K562 (cell line): Measurements from ENCODE around the gene BACE1. TPM values are rescaled to one million over a fixed set of nuclear protein-coding genes. Genes with fewer than 3 reads are reported as not detected.

Experiments used
- ARID4B ChIP-seq: sonication (generic); formaldehyde crosslinking; IDR thresholded peaks from 2 replicates; pipeline ENCODE4 v1.8.0; 2022; ENCODE audit warnings: mild to moderate bottlenecking, missing genetic modification reagents
- CBFA2T3 ChIP-seq: fragments of 450-650 bp; IDR thresholded peaks from 2 replicates; pipeline ENCODE4 v1.6.1; 2017
- NR2C2 ChIP-seq, 2 experiments: fragments of 200-800 bp in 1 of 2; sonication (Bioruptor generic) in 1 of 2; sonication (generic) in 1 of 2; formaldehyde crosslinking in 1 of 2; IDR thresholded peaks; 2 replicates each; pipeline versions ENCODE4 v1.6.1 to v1.8.0; 2016 to 2022; ENCODE audit warnings: mild to moderate bottlenecking in 1 of 2, missing compliant biosample characterization in 1 of 2, missing genetic modification characterization in 1 of 2, missing genetic modification reagents in 1 of 2
- PRPF4 ChIP-seq: fragments of 200-400 bp; formaldehyde crosslinking; IDR thresholded peaks from one replicate; pipeline ENCODE4 v1.6.1; 2017; ENCODE audit warnings: low read length, low read depth, mild to moderate bottlenecking; ENCODE audit not compliant: insufficient read depth, poor library complexity, severe bottlenecking
- SAP30 ChIP-seq: fragments of 200-600 bp; sonication (generic); IDR thresholded peaks from 2 replicates; pipeline ENCODE4 v1.6.1; 2012; ENCODE audit warnings: borderline replicate concordance, low read depth, mild to moderate bottlenecking, moderate library complexity, low read length, control low read depth, inconsistent platforms; ENCODE audit not compliant: insufficient read depth, poor library complexity, severe bottlenecking
- XRCC4 ChIP-seq: IDR thresholded peaks from one replicate; pipeline ENCODE4 v1.6.1; 2011; ENCODE audit not compliant: insufficient read depth, insufficient read length; ENCODE audit errors: extremely low read depth
- ZBTB49 ChIP-seq: sonication (generic); formaldehyde crosslinking; IDR thresholded peaks from 2 replicates; pipeline ENCODE4 v1.8.0; 2022; ENCODE audit warnings: missing genetic modification reagents, mild to moderate bottlenecking, borderline replicate concordance
- ZNF280B ChIP-seq: fragments of 250-450 bp; sonication (Bioruptor Pico); IDR thresholded peaks from 2 replicates; pipeline ENCODE4 v1.5.1; 2021; ENCODE audit warnings: mild to moderate bottlenecking
- ZNF449 ChIP-seq: fragments of 250-450 bp; sonication (Bioruptor Pico); IDR thresholded peaks from 2 replicates; pipeline ENCODE4 v1.8.0; 2022; ENCODE audit warnings: moderate library complexity, mild to moderate bottlenecking, inconsistent platforms
- ZNF699 ChIP-seq: fragments of 250-450 bp; sonication (Bioruptor Pico); IDR thresholded peaks from 2 replicates; pipeline ENCODE4 v1.8.0; 2021; ENCODE audit warnings: mild to moderate bottlenecking, moderate library complexity; ENCODE audit not compliant: insufficient replicate concordance
- polyA plus RNA-seq, 8 experiments: library from polyadenylated mRNA; depleted of rRNA in 4 of 8; stranded (reverse) in 5 of 8; unstranded in 3 of 8; fragments of >200 nt; fragmentation: Nextera tagmentation in 2 of 8; fragmentation: Illumina TruSeq in 1 of 8; extraction: Ambion mirVana in 2 of 8; extraction: Trizol in 1 of 8; gene quantifications; 2 replicates each; pipeline versions ENCODE4 v1.2.1 to v1.2.3, GENCODE V29; 2011 to 2014; ENCODE audit warnings: inconsistent platforms in 1 of 8, missing spikeins in 1 of 8
- total RNA-seq, 7 experiments: library from RNA; depleted of rRNA in 6 of 7; stranded (reverse); fragments of >200 nt in 6 of 7; fragmentation: Illumina TruSeq in 2 of 7; extraction: Trizol in 2 of 7; gene quantifications; 2 replicates each; pipeline versions ENCODE4 v1.2.1 to v1.2.3, GENCODE V29; 2011 to 2021; ENCODE audit warnings: low replicate concordance in 1 of 7

The BACE1 gene
- total and polyA plus RNA-seq, 9 of the 15 experiments (the other 6 are each of a cell fraction or from before 2014, with no cell fraction given) = 0.01 to 0.25 (median 0.16) TPM; not detected in 5

DNA sequence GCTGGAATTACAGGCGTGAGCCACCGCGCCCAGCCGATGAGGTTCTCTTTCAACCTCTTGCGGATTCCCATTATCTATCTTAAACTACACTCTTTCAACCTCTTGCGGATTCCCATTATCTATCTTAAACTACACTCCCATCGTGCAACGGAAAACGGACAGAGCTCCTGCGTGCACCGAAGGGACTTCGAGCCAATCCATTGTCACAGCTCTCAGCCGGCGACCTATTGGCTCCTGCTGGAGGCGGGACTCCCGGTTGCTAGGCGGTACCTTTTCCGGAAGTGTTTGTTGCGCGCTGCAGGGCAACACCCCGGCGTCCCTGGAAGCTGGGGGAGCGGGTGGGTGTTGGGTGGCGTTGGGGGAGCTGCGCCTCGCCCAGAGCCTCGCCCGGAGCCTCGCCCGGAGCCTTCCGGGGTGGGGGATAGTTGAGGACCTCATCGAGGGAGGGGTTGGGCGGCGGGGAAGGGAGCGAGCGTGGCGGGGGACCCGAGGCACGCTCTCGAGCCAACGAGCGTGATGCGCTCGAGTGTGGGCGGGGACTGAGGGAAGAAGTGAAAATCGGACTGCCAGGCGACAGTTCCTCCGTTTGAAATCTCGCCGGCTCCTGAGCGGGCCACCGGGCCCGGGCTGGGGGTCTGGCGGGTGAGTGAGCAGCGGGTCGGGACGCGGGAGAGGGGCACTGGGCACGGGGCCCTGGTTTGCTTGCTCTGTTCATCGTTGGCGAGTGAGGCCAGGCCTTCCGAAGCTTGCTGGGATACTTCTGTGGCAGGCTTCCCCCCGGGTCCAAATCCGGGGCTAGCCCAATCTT, 11.7 kb upstream of the BACE1 start, which contains the start of gene CEP164 (continued):
- TF ChIP-seq SAP30 (no peak), ZBTB49 (CRISPR knock-in tag) (no peak), ARID4B (peak; percentile 42), ZNF280B (no peak), NR2C2 (CRISPR knock-in tag; IDR thresholded peaks at IDR 0.05) (no peak), NR2C2 (tag; IDR thresholded peaks at IDR 0.05) (peak; percentile 94), PRPF4 (no peak), ZNF449 (CRISPR knock-in tag) (no peak), XRCC4 (no peak), CBFA2T3 (peak; percentile 66), ZNF699 (CRISPR knock-in tag) (no peak)
